HepG2 (cell line): ENCODE results near the gene CACNA1I. TPM values are rescaled to one million over a fixed set of nuclear protein-coding genes. Genes with fewer than 3 reads are reported as not detected.

Source experiments
- ATAC-seq: fragments of 200-7000 bp; cut with Tn5 transposase; 3 replicates; pipeline ENCODE4 v1.9.1; 2020; ENCODE audit warnings: mild to moderate bottlenecking, moderate library complexity
- BruUV-seq: library from RNA; stranded (reverse); fragments of 400-500 nt; replicated peaks from 2 replicates; lab custom pipeline; 2021; lab: Mats Ljungman, UMichigan
- CTCF ChIA-PET: fragments of 300-600 bp; formaldehyde crosslinking; extraction: SDS; loops from one replicate; lab custom pipeline; 2021; ENCODE audit warnings: low total read pairs, inconsistent platforms, low intra/inter-chr PET ratio; lab: Yijun Ruan, JAX
- POLR2A ChIA-PET: fragments of 350-600 bp; sonication (Branson Sonifier 250); formaldehyde crosslinking; loops from one replicate; lab custom pipeline; 2020; ENCODE audit warnings: antibody characterized with exemption, inconsistent platforms; lab: Yijun Ruan, JAX
- DNase-seq: peaks from one replicate; pipeline ENCODE4 v3.0.0-alpha.2; 2015; ENCODE audit warnings: low spot score
- FAIRE-seq: peaks from 3 replicates; lab custom pipeline; 2011; peaks lifted over from hg19 to GRCh38; lab: Jason Lieb, UNC
- H2AFZ ChIP-seq: one replicate; pipeline ENCODE4 v1.6.1; 2011; ENCODE audit warnings: low read length, inconsistent platforms
- H3K27ac ChIP-seq: fragments of 300-600 bp; 3 replicates; pipeline ENCODE4 v1.8.0; 2011; ENCODE audit warnings: mixed run types, mild to moderate bottlenecking, mixed read lengths, low read length, inconsistent platforms; ENCODE audit not compliant: insufficient read depth; ENCODE audit errors: extremely low read length
- H3K27me3 ChIP-seq, 2 experiments: fragments of 200-600 bp in 1 of 2; 2 replicates in 1 of 2; 3 replicates in 1 of 2; pipeline versions ENCODE4 v1.6.0 to v1.8.0; 2011; ENCODE audit warnings: low read length in 2 of 2, mild to moderate bottlenecking in 2 of 2, moderate library complexity in 2 of 2, inconsistent platforms in 1 of 2; ENCODE audit not compliant: insufficient read depth in 2 of 2, control insufficient read depth in 1 of 2
- H3K36me3 ChIP-seq, 2 experiments: fragments of 200-600 bp in 1 of 2; replicated peaks in 1 of 2; 2 replicates in 1 of 2; 3 replicates in 1 of 2; pipeline versions ENCODE4 v1.5.1 to v1.8.0; 2011; ENCODE audit warnings: low read length in 2 of 2, inconsistent platforms in 1 of 2; ENCODE audit not compliant: insufficient read depth in 2 of 2, control insufficient read depth in 1 of 2
- H3K4me1 ChIP-seq: 2 replicates; pipeline ENCODE4 v1.5.1; 2012; ENCODE audit warnings: low read length, inconsistent platforms; ENCODE audit not compliant: insufficient read depth
- H3K4me2 ChIP-seq: 2 replicates; pipeline ENCODE4 v1.6.0; 2011; ENCODE audit warnings: low read depth, low read length, inconsistent platforms
- H3K4me3 ChIP-seq, 3 experiments: fragments of 200-600 bp in 1 of 3; sonication (generic), shearing (Covaris generic) in 1 of 3; replicated peaks in 1 of 3; 2 replicates each; pipeline ENCODE4 v1.5.1; 2011 to 2016; ENCODE audit warnings: low read length in 3 of 3, inconsistent platforms in 2 of 3, low read depth in 2 of 3, mild to moderate bottlenecking in 2 of 3, control low read depth in 1 of 3, mixed read lengths in 1 of 3; ENCODE audit not compliant: insufficient read depth in 1 of 3
- H3K79me2 ChIP-seq: one replicate; pipeline ENCODE4 v1.6.1; 2011; ENCODE audit warnings: low read length, inconsistent platforms; ENCODE audit not compliant: insufficient read depth
- H3K9ac ChIP-seq: 2 replicates; pipeline ENCODE4 v1.6.0; 2011; ENCODE audit warnings: mild to moderate bottlenecking, low read depth, low read length, inconsistent platforms; ENCODE audit not compliant: insufficient read depth
- H3K9me3 ChIP-seq: 2 replicates; pipeline ENCODE4 v1.5.1; 2012; ENCODE audit warnings: mild to moderate bottlenecking, low read length
- H4K20me1 ChIP-seq: 2 replicates; pipeline ENCODE4 v1.6.0; 2011; ENCODE audit warnings: inconsistent platforms, mild to moderate bottlenecking, low read length, moderate library complexity; ENCODE audit not compliant: insufficient read depth
- CBX2 ChIP-seq, 2 experiments: fragments of 200-600 bp in 1 of 2; sonication (generic); formaldehyde crosslinking in 1 of 2; IDR thresholded peaks; 2 replicates each; pipeline versions ENCODE4 v1.7.0 to v1.8.1; 2018 to 2022; ENCODE audit warnings: low read depth in 2 of 2, low read length in 1 of 2, mild to moderate bottlenecking in 1 of 2, missing genetic modification reagents in 1 of 2
- CC2D1A ChIP-seq: sonication (generic); formaldehyde crosslinking; IDR thresholded peaks from 2 replicates; pipeline ENCODE4 v1.8.1; 2023; ENCODE audit warnings: mild to moderate bottlenecking, missing genetic modification reagents
- HNF1B ChIP-seq: sonication (generic); formaldehyde crosslinking; IDR thresholded peaks from 2 replicates; pipeline ENCODE4 v1.5.1; 2020; ENCODE audit warnings: mild to moderate bottlenecking, moderate library complexity, missing genetic modification reagents
- NRL ChIP-seq: sonication (generic); formaldehyde crosslinking; IDR thresholded peaks from 2 replicates; pipeline ENCODE4 v1.5.0; 2020; ENCODE audit warnings: missing genetic modification reagents, mild to moderate bottlenecking, moderate library complexity, borderline replicate concordance
- REL ChIP-seq: sonication (generic); formaldehyde crosslinking; conservative IDR thresholded peaks from 2 replicates; pipeline ENCODE4 v1.8.0; 2022; ENCODE audit warnings: mild to moderate bottlenecking, missing genetic modification reagents, moderate library complexity
- ZBTB1 ChIP-seq: sonication (generic); formaldehyde crosslinking; IDR thresholded peaks from 2 replicates; pipeline ENCODE4 v1.4.0; 2020; ENCODE audit warnings: missing genetic modification reagents, borderline replicate concordance
- ZBTB38 ChIP-seq: sonication (generic); formaldehyde crosslinking; IDR thresholded peaks from 2 replicates; pipeline ENCODE4 v1.5.1; 2020; ENCODE audit warnings: mild to moderate bottlenecking, missing genetic modification reagents
- ZNF7 ChIP-seq: IDR thresholded peaks from 2 replicates; pipeline ENCODE4 v1.6.1; 2016; ENCODE audit warnings: missing biosample characterization, missing genetic modification reagents
- ZNF720 ChIP-seq: sonication (generic); formaldehyde crosslinking; IDR thresholded peaks from 2 replicates; pipeline ENCODE4 v1.4.0; 2020; ENCODE audit warnings: missing genetic modification reagents
- ZSCAN12 ChIP-seq: sonication (generic); formaldehyde crosslinking; IDR thresholded peaks from 2 replicates; pipeline ENCODE4 v1.9.0; 2021; ENCODE audit warnings: mild to moderate bottlenecking, missing genetic modification reagents
- ZSCAN20 ChIP-seq: sonication (generic); formaldehyde crosslinking; IDR thresholded peaks from 2 replicates; pipeline ENCODE4 v1.4.0; 2020; ENCODE audit warnings: missing genetic modification reagents, mild to moderate bottlenecking, borderline replicate concordance
- WGBS: methylation state at CpG from one replicate; pipeline ENCODE4 v1.1.6; 2017; ENCODE audit warnings: low lambda C conversion rate; 5-methylcytosine and 5-hydroxymethylcytosine counted together
- in situ Hi-C: cut with HindIII; loops from 2 replicates; pipeline ENCODE4 v1.10.0; 2017; ENCODE audit warnings: low pct_unique_long_range_greater_than_20kb; ENCODE audit not compliant: extremely low pct_ligation_motif_present
- intact Hi-C: fragments of 100-400 bp; cut with micrococcal nuclease; formaldehyde crosslinking; loops from one replicate; pipeline ENCODE4 v1.10.0; 2022; ENCODE audit not compliant: unreplicated experiment
- polyA plus RNA-seq, 8 experiments: library from polyadenylated mRNA; depleted of rRNA in 3 of 8; stranded (reverse) in 7 of 8; unstranded in 1 of 8; fragments of >200 nt; fragmentation: Illumina TruSeq in 4 of 8; extraction: Trizol in 4 of 8; gene quantifications; 2 replicates each; pipeline versions ENCODE4 v1.2.1 to v1.2.3, GENCODE V29; 2011 to 2016; ENCODE audit warnings: low read depth in 4 of 8, missing spikeins in 1 of 8, mixed read lengths in 1 of 8; ENCODE audit not compliant: insufficient read depth in 1 of 8
- total RNA-seq, 5 experiments: library from RNA; depleted of rRNA; stranded (reverse); fragments of >200 nt; fragmentation: Illumina TruSeq; extraction: Trizol; gene quantifications; 2 replicates each; pipeline ENCODE4 v1.2.3, GENCODE V29; 2016; ENCODE audit warnings: low read depth in 1 of 5
- TF ChIP-seq, protein P1 (sequence below): sonication (generic); formaldehyde crosslinking; IDR thresholded peaks from 2 replicates; pipeline ENCODE4 v1.4.0; 2020; ENCODE audit warnings: missing genetic modification reagents
- TF ChIP-seq, protein P2 (sequence below): sonication (generic); formaldehyde crosslinking; IDR thresholded peaks from 2 replicates; pipeline ENCODE4 v1.8.1; 2023; ENCODE audit warnings: mild to moderate bottlenecking, missing genetic modification reagents
- TF ChIP-seq, protein P3 (sequence below), 2 experiments: sonication (generic) in 1 of 2; formaldehyde crosslinking in 1 of 2; IDR thresholded peaks; 2 replicates each; pipeline versions ENCODE4 v1.4.0 to v1.6.1; 2018 to 2020; ENCODE audit warnings: missing genetic modification reagents in 2 of 2, borderline replicate concordance in 1 of 2, low read depth in 1 of 2, mild to moderate bottlenecking in 1 of 2, missing biosample characterization in 1 of 2

Gene CACNA1I
- total and polyA plus RNA-seq, 2 of the 13 experiments (the other 11 are each of a cell fraction or from before 2014, with no cell fraction given), result not detected

- TF ChIP-seq, protein P1, sequence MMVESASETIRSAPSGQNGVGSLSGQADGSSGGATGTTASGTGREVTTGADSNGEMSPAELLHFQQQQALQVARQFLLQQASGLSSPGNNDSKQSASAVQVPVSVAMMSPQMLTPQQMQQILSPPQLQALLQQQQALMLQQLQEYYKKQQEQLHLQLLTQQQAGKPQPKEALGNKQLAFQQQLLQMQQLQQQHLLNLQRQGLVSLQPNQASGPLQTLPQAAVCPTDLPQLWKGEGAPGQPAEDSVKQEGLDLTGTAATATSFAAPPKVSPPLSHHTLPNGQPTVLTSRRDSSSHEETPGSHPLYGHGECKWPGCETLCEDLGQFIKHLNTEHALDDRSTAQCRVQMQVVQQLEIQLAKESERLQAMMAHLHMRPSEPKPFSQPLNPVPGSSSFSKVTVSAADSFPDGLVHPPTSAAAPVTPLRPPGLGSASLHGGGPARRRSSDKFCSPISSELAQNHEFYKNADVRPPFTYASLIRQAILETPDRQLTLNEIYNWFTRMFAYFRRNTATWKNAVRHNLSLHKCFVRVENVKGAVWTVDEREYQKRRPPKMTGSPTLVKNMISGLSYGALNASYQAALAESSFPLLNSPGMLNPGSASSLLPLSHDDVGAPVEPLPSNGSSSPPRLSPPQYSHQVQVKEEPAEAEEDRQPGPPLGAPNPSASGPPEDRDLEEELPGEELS, result no peak
- TF ChIP-seq NRL (CRISPR knock-in tag), result no peak
- TF ChIP-seq REL (CRISPR knock-in tag), result no peak
- TF ChIP-seq, protein P2, sequence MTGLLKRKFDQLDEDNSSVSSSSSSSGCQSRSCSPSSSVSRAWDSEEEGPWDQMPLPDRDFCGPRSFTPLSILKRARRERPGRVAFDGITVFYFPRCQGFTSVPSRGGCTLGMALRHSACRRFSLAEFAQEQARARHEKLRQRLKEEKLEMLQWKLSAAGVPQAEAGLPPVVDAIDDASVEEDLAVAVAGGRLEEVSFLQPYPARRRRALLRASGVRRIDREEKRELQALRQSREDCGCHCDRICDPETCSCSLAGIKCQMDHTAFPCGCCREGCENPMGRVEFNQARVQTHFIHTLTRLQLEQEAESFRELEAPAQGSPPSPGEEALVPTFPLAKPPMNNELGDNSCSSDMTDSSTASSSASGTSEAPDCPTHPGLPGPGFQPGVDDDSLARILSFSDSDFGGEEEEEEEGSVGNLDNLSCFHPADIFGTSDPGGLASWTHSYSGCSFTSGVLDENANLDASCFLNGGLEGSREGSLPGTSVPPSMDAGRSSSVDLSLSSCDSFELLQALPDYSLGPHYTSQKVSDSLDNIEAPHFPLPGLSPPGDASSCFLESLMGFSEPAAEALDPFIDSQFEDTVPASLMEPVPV (CRISPR knock-in tag), result no peak
- TF ChIP-seq ZBTB38 (CRISPR knock-in tag), result no peak
- TF ChIP-seq ZBTB1 (CRISPR knock-in tag), result no peak
- TF ChIP-seq ZNF720 (CRISPR knock-in tag), result no peak
Observed at GRCh38 chr22:39665229-39665628, 94.7 kb downstream of the CACNA1I start (continued).

DNA sequence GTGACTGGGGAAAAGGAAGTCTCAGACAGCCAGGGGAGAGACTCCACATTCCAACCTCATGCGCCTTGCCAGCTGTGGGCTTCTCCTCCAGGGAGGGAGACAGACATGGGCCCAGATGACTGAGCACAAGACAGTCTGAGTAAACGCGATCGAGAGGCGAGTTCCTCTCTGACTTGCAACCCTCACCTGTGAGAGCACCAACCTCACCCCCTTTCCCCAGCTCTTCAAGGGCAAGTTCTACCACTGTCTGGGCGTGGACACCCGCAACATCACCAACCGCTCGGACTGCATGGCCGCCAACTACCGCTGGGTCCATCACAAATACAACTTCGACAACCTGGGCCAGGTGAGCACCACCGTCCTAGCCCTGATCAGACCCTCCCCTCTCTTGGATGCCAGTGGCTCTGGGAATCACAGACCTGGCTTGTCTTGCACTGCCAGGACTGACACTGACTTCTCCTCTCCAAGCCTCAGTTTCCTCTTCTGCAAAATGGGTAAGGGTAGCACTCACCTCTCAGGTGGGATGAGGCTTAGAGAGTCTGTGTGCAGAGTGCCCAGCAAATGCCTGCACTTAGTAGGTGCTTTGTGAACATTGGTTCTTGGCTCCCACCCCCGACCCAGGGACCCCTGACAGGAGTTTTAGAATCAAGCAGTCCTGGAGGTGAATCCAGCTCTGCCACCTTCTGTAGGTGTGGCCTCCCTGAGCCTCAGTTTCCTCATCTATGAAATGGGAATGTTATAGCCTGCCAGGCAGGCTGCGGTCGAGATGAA is 95.3 kb downstream of the CACNA1I start:
- H2AFZ ChIP-seq, result no peak overlapping the region
- no peaks in the 10 kb centered on the region for H3K79me2 ChIP-seq
- no peak for ATAC-seq
- H3K9ac ChIP-seq, result no peak overlapping the region
- intact Hi-C loops (no loop called here), in situ Hi-C loops (no loop called here)
- ChIA-PET POLR2A (no interaction called here), CTCF (no interaction called here)
- no peak overlapping the region for H3K27ac ChIP-seq
- H3K4me2 ChIP-seq, result no peak overlapping the region
- H4K20me1 ChIP-seq, result no peaks in the 10 kb centered on the region
- 0 out of 2 replicates have a peak, but pooled peaks cover 8% of the 10 kb centered on the region for H3K4me1 ChIP-seq
- peaks cover 6 to 25% of the 10 kb centered on the region in 2 experiments; a peak in 4 of 5 replicates for H3K27me3 ChIP-seq
- H3K9me3 ChIP-seq, result no peaks in the 10 kb centered on the region
- no peak overlapping the region for H3K4me3 ChIP-seq
- FAIRE-seq, result no peak
- no peak for DNase-seq
- no TSS peak for BruUV-seq
- WGBS, result 40% methylated on average over 8 of the region's 16 CpGs
- H3K36me3 ChIP-seq, result no peaks in the 10 kb centered on the region
- TF ChIP-seq, protein P3, sequence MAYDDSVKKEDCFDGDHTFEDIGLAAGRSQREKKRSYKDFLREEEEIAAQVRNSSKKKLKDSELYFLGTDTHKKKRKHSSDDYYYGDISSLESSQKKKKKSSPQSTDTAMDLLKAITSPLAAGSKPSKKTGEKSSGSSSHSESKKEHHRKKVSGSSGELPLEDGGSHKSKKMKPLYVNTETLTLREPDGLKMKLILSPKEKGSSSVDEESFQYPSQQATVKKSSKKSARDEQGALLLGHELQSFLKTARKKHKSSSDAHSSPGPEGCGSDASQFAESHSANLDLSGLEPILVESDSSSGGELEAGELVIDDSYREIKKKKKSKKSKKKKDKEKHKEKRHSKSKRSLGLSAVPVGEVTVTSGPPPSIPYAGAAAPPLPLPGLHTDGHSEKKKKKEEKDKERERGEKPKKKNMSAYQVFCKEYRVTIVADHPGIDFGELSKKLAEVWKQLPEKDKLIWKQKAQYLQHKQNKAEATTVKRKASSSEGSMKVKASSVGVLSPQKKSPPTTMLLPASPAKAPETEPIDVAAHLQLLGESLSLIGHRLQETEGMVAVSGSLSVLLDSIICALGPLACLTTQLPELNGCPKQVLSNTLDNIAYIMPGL (CRISPR knock-in tag; IDR thresholded peaks at IDR 0.05; ENCODE audit: borderline replicate concordance in 1 of 2, low read depth in 1 of 2), result no peak
- TF ChIP-seq ZSCAN20 (CRISPR knock-in tag) (no peak), ZNF7 (no peak), ZSCAN12 (CRISPR knock-in tag) (no peak), CC2D1A (CRISPR knock-in tag) (no peak), HNF1B (CRISPR knock-in tag) (no peak), CBX2 (IDR thresholded peaks at IDR 0.05; ENCODE audit: low read depth, low read length) (no peak), CBX2 (CRISPR knock-in tag; IDR thresholded peaks at IDR 0.05; ENCODE audit: low read depth) (no peak)
